K562 (cell line): Measurements from ENCODE around the gene TAF11L6. TPM values are rescaled to one million over a fixed set of nuclear protein-coding genes. Genes with fewer than 3 reads are reported as not detected.

Experiments
- KHSRP ChIP-seq: fragments of 450-650 bp; IDR thresholded peaks from 2 replicates; pipeline ENCODE4 v1.6.1; 2017
- MITF ChIP-seq: IDR thresholded peaks from 2 replicates; pipeline ENCODE4 v1.6.1; 2014; ENCODE audit warnings: antibody characterized with exemption
- NFIX ChIP-seq: fragments of 250-450 bp; sonication (Bioruptor Pico); IDR thresholded peaks from 2 replicates; pipeline ENCODE4 v1.4.0; 2020; ENCODE audit warnings: low read depth, mild to moderate bottlenecking, moderate library complexity
- RHOXF2B ChIP-seq: fragments of 250-450 bp; sonication (Bioruptor Pico); conservative IDR thresholded peaks from 2 replicates; pipeline ENCODE4 v1.5.1; 2021
- SRSF7 ChIP-seq: fragments of 200-400 bp; formaldehyde crosslinking; optimal IDR thresholded peaks from 2 replicates; pipeline ENCODE3; 2017; ENCODE audit warnings: mild to moderate bottlenecking, low read depth, low read length
- USF1 ChIP-seq: sonication (generic); formaldehyde crosslinking; IDR thresholded peaks from 2 replicates; pipeline ENCODE4 v1.9.0; 2022; ENCODE audit warnings: mild to moderate bottlenecking, missing genetic modification reagents
- YY1 ChIP-seq, 3 experiments: IDR thresholded peaks; 2 replicates each; pipeline ENCODE4 v1.6.1; 2011; ENCODE audit warnings: low read length in 2 of 3, mild to moderate bottlenecking in 2 of 3, moderate library complexity in 2 of 3, borderline replicate concordance in 1 of 3, control low read depth in 1 of 3, low read depth in 1 of 3; ENCODE audit not compliant: insufficient read depth in 3 of 3, insufficient replicate concordance in 2 of 3, control insufficient read depth in 1 of 3, insufficient read length in 1 of 3; ENCODE audit errors: extremely low read depth in 1 of 3
- ZBTB11 ChIP-seq, 3 experiments: fragments of 200-800 bp in 1 of 3; fragments of 250-450 bp in 1 of 3; fragments of 450-650 bp in 1 of 3; sonication (Bioruptor Pico) in 1 of 3; sonication (Bioruptor generic) in 1 of 3; formaldehyde crosslinking in 1 of 3; IDR thresholded peaks; 2 replicates each; pipeline versions ENCODE4 v1.6.1 to v1.8.0; 2016 to 2022; ENCODE audit warnings: mild to moderate bottlenecking in 2 of 3, missing genetic modification characterization in 2 of 3, missing compliant biosample characterization in 1 of 3, moderate library complexity in 1 of 3
- ZC3H8 ChIP-seq: fragments of 450-650 bp; IDR thresholded peaks from 2 replicates; pipeline ENCODE4 v1.6.1; 2017
- ZNF512 ChIP-seq: IDR thresholded peaks from 2 replicates; pipeline ENCODE4 v1.6.1; 2016; ENCODE audit warnings: missing genetic modification characterization, missing compliant biosample characterization
- ZNF551 ChIP-seq: fragments of 250-450 bp; sonication (Bioruptor Pico); IDR thresholded peaks from 2 replicates; pipeline ENCODE4 v1.5.0; 2021; ENCODE audit warnings: mild to moderate bottlenecking, moderate library complexity
- ZNF764 ChIP-seq: fragments of 250-450 bp; sonication (Bioruptor Pico); IDR thresholded peaks from 2 replicates; pipeline ENCODE4 v1.4.0; 2020; ENCODE audit warnings: low read depth, mild to moderate bottlenecking, moderate library complexity
- ZSCAN29 ChIP-seq: fragments of 450-650 bp; IDR thresholded peaks from 2 replicates; pipeline ENCODE4 v1.6.1; 2017
- polyA plus RNA-seq, 8 experiments: library from polyadenylated mRNA; depleted of rRNA in 4 of 8; stranded (reverse) in 5 of 8; unstranded in 3 of 8; fragments of >200 nt; fragmentation: Nextera tagmentation in 2 of 8; fragmentation: Illumina TruSeq in 1 of 8; extraction: Ambion mirVana in 2 of 8; extraction: Trizol in 1 of 8; gene quantifications; 2 replicates each; pipeline versions ENCODE4 v1.2.1 to v1.2.3, GENCODE V29; 2011 to 2014; ENCODE audit warnings: inconsistent platforms in 1 of 8, missing spikeins in 1 of 8
- total RNA-seq, 7 experiments: library from RNA; depleted of rRNA in 6 of 7; stranded (reverse); fragments of >200 nt in 6 of 7; fragmentation: Illumina TruSeq in 2 of 7; extraction: Trizol in 2 of 7; gene quantifications; 2 replicates each; pipeline versions ENCODE4 v1.2.1 to v1.2.3, GENCODE V29; 2011 to 2021; ENCODE audit warnings: low replicate concordance in 1 of 7
- TF ChIP-seq, protein P1 (sequence below): conservative IDR thresholded peaks from 2 replicates; pipeline ENCODE4 v1.6.1; 2011; ENCODE audit warnings: low read depth, mild to moderate bottlenecking, low read length; ENCODE audit not compliant: control insufficient read depth
- TF ChIP-seq, protein P2 (sequence below): fragments of 250-450 bp; sonication (Bioruptor Pico); IDR thresholded peaks from 2 replicates; pipeline ENCODE4 v1.5.0; 2021; ENCODE audit warnings: mild to moderate bottlenecking, moderate library complexity

TAF11L6 gene
- total and polyA plus RNA-seq, 9 of the 15 experiments (the other 6 are each of a cell fraction or from before 2014, with no cell fraction given), result not detected

DNA sequence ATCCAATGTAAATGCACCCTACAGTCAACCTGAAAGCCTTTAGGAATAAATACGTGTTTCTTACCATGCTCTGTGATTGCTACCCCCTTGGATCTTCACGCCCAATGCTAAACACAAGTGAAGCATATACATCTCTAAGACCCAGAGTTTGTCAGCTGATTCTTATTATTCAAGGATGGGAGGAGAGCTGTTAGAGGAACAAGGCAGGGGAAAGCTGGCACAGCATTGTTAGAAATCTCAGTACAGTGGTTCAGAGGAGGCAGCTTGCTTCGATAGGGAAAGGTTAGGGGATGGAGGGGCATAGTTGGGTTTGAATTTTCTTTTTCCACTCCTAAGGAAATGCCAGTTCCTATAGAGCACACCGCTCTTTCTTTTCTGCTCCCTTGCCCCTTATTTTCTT lies 47.1 kb upstream of the TAF11L6 start (continued):
- TF ChIP-seq MITF (no peak), YY1 (IDR thresholded peaks at IDR 0.05; ENCODE audit: borderline replicate concordance in 1 of 3, control insufficient read depth in 1 of 3, extremely low read depth in 1 of 3, insufficient read depth in 3 of 3, insufficient read length in 1 of 3, insufficient replicate concordance in 2 of 3, low read depth in 1 of 3, low read length in 2 of 3) (no peak), USF1 (CRISPR knock-in tag) (no peak), ZBTB11 (CRISPR knock-in tag; IDR thresholded peaks at IDR 0.05) (no peak), SRSF7 (no peak), ZNF764 (CRISPR knock-in tag) (no peak), ZNF512 (tag) (no peak), NFIX (CRISPR knock-in tag) (no peak), ZSCAN29 (no peak), ZC3H8 (no peak), KHSRP (no peak), RHOXF2B (CRISPR knock-in tag) (no peak), ZNF551 (CRISPR knock-in tag) (no peak)
- TF ChIP-seq, protein P1, sequence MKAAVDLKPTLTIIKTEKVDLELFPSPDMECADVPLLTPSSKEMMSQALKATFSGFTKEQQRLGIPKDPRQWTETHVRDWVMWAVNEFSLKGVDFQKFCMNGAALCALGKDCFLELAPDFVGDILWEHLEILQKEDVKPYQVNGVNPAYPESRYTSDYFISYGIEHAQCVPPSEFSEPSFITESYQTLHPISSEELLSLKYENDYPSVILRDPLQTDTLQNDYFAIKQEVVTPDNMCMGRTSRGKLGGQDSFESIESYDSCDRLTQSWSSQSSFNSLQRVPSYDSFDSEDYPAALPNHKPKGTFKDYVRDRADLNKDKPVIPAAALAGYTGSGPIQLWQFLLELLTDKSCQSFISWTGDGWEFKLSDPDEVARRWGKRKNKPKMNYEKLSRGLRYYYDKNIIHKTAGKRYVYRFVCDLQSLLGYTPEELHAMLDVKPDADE, result no peak
- TF ChIP-seq, protein P2, sequence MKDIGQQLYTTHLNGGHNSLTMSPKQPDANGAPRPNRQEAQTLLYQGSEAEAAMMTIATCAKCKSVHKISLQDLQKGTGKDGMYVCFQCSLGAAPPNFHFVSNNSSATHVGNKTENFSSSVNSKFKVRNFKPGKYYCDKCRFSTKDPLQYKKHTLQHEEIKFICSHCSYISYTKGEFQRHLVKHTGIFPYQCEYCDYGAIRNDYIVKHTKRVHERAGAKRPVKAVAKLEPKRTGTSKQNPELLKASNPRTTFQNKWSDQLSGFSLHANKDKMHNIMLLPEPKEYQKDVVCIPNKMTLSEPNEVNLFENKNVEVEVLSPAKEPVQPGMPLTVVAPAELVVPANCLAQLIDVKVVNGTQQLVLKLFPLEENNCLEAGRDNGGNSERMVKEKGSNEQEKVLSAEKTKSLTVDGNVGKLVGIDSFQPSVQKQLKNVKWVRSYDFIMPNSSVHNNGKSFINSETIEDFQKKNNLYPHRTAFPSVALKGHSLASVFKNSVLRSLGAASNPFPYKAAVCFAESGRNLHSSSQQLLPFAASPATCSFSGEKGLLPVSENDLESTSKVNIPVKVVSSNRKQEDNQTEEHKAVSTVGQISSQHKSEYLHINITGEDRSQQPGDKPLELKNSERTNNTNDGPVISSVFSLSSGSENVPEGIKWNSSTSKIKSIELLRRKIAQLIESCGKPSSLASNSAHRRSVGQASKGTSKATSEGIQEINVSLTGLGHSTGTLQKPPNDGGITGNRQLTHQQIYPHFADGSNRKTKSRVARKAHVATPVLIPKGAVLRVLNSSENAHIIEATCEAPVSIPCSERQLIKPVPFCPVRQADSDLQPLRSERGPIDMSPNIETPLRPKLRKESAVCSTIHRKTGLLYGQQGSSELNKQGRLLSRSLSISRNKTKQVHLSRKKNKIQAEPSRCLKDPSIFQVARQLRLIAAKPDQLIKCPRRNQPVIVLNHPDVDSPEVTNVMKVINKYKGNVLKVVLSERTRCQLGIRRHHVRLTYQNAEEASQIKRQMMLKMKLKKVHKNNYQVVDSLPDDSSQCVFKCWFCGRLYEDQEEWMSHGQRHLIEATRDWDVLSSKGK (CRISPR knock-in tag), result no peak
